ENCODE results near the gene SMAP2. TPM values are rescaled to one million over a fixed set of nuclear protein-coding genes. Genes with fewer than 3 reads are reported as not detected.
"Not testable (repeated sequence)": the region's sequence is repeated elsewhere in the genome, so short reads cannot be mapped to it uniquely, and the experiment has no call there.

SMAP2 gene
- 100 to 1,000 TPM; 172 to 173 TPM for total RNA-seq

DNA sequence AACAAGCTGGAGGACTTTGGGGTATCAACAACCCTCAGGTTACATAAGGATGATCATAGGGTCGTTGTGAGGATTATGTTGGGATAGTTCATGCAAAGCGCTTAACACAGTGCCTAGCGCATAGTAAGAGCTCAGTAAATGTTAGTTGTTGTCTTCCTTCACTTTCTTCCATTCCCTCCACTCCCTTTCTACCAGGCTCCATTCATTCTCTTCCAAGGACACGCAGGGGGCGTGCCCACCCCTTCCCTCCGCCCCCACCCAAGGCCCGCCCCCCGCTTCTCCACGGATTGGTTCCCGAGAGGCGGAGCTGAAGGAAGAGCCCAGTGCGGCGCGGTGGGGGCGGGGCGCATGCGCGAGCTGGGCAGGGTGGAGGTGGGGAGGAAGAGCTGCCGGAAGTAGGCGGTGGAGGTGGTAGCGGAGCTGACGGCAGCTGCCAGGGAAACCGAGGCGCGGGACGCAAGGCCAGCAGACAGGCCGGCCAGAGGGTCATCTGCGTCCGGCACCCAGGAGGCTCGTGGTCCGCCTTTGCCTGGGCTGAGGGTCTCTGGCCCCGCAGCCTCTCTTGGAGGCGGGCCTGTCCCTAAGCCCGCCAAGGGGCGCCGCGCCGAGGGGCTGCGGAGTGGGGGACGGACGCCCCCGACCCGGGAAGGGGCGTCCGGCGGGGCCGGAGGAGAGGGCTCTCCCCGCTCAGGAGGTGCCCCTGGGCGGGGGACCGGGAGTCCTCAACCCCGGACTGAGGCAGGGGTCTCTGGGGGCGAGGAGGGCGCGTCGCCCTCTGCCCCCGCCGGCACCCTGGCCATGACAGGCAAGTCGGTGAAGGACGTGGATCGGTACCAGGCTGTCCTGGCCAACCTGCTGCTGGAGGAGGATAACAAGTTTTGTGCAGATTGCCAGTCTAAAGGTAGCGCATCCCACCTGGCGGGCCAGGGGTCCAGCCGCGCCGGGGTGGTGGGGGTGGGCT, at the start of gene SMAP2:
Gene SMAP2 (plus strand): TSS at position 405 of the 961 bp plus-strand sequence. CDS start 394 bp downstream, at position 799.
- peaks cover 33% of the 10 kb centered on the region for H3K36me3 Mint-ChIP-seq (ENCODE audit: low read depth)
- H3K27me3 Mint-ChIP-seq, result no peaks in the 10 kb centered on the region
- ChIA-PET POLR2A (interaction anchor here (0.7 to 22.0 kb wide), 27 partner anchors 10 to 489 kb away, joined by 3 to 997 read pairs (median 4); partner anchors contain the start of genes CAP1, CITED4, NFYC and RLF), CTCF (interaction anchor here (0.7 to 4.4 kb wide), 17 partner anchors 11 to 230 kb away, joined by 3 to 48 read pairs (median 4); no protein-coding TSS in a partner anchor)
- peak within 1 kb of the TSS; percentile 99 for H3K27ac Mint-ChIP-seq
- peak within 1 kb of the TSS; percentile 99 for H3K4me3 Mint-ChIP-seq
- H3K9me3 Mint-ChIP-seq, result no peaks in the 10 kb centered on the region
- peak; percentile 96 for DNase-seq
- H3K4me1 Mint-ChIP-seq, result peaks cover 49% of the 10 kb centered on the region

- DNase-seq; POLR2A ChIA-PET; H3K27me3 Mint-ChIP-seq; H3K4me3 Mint-ChIP-seq; H3K36me3 Mint-ChIP-seq (ENCODE audit: low read depth); H3K4me1 Mint-ChIP-seq; H3K27ac Mint-ChIP-seq; H3K9me3 Mint-ChIP-seq: not testable (repeated sequence)
- CTCF ChIA-PET, result interaction anchor here (1.2 kb wide), 1 partner anchor 178 kb away, joined by 3 read pairs; no protein-coding TSS in a partner anchor
Measured at GRCh38 chr1:40331403-40331802, 42.1 kb upstream of the SMAP2 start.

DNA sequence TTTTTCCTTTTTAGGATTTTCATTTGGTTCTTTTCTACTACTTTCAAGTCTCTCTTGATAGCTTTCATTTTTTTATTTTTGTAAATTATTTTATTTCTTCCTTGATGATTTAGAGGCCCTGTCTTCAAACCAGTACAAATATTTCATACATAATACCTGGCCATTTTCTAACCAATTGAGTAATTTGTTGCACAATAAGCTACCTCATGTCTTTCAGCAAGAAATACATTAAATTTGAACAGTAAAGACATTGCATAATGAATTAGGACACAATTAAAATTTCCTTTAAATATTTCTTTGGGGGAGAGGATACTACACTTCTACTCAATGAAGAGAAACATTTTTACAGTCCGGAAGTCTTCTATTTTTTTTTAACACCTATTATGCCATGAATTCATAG, 40.8 kb upstream of the SMAP2 start:
- DNase-seq, result no peak
- Mint-ChIP-seq H3K27ac (no peak overlapping the region), H3K4me3 (no peak overlapping the region), H3K27me3 (peaks cover 2% of the 10 kb centered on the region), H3K36me3 (ENCODE audit: low read depth) (no peaks in the 10 kb centered on the region), H3K4me1 (no peaks in the 10 kb centered on the region), H3K9me3 (no peaks in the 10 kb centered on the region)
- ChIA-PET POLR2A (interaction anchor here (0.6 kb wide), 2 partner anchors 178 to 666 kb away, joined by 3 read pairs; no protein-coding TSS in a partner anchor), CTCF (interaction anchor here (1.0 to 1.5 kb wide), 3 partner anchors 14 to 177 kb away, joined by 3 to 4 read pairs (median 3); no protein-coding TSS in a partner anchor)

DNA sequence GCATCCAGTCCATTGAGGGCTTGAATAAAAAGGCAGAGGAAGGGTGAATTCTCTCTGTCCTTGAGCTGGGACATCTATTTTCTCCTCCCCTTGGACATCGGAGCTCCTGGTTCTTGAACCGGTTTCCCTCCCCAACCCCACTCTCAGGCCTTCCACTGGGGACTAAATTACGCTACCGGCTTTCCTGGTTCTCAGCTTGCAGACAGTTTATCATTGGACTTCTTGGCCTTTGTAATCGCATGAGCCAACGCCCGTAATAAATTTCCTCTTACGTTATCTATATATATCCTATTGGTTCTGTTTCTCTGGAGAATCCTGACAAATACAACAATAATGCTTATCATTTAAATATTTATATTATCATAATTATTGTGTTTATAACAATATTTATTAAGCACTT, 36.1 kb upstream of the SMAP2 start:
- Mint-ChIP-seq H3K4me3 (no peak overlapping the region), H3K4me1 (peaks cover 39% of the 10 kb centered on the region), H3K9me3 (no peaks in the 10 kb centered on the region), H3K27ac (no peak overlapping the region), H3K27me3 (no peaks in the 10 kb centered on the region), H3K36me3 (ENCODE audit: low read depth) (no peaks in the 10 kb centered on the region)
- no peak for DNase-seq
- POLR2A ChIA-PET, result interaction anchor here (1.2 to 4.0 kb wide), 6 partner anchors 14 to 259 kb away, joined by 3 to 23 read pairs (median 10); partner anchors contain the start of genes COL9A2 and SMAP2
- CTCF ChIA-PET, result interaction anchor here (1.0 to 11.6 kb wide), 22 partner anchors 14 to 417 kb away, joined by 3 to 217 read pairs (median 12); partner anchors contain the start of genes COL9A2 and SMAP2

- peaks cover 49% of the 10 kb centered on the region for H3K4me1 Mint-ChIP-seq
- DNase-seq, result peak; percentile 92
- peak overlapping the region; percentile 17 for H3K4me3 Mint-ChIP-seq
- ChIA-PET CTCF (interaction anchor here (0.6 to 11.6 kb wide), 62 partner anchors 10 to 502 kb away, joined by 3 to 217 read pairs (median 5); partner anchors contain the start of genes COL9A2, RLF, SMAP2 and ZFP69B), POLR2A (interaction anchor here (0.7 to 7.5 kb wide), 17 partner anchors 9 to 264 kb away, joined by 3 to 96 read pairs (median 4); partner anchors contain the start of genes COL9A2, SMAP2 and ZNF684)
- H3K36me3 Mint-ChIP-seq (ENCODE audit: low read depth), result no peaks in the 10 kb centered on the region
- no peaks in the 10 kb centered on the region for H3K27me3 Mint-ChIP-seq
- no peaks in the 10 kb centered on the region for H3K9me3 Mint-ChIP-seq
- peak overlapping the region; percentile 24 for H3K27ac Mint-ChIP-seq
Measured at GRCh38 chr1:40338745-40339419, 34.6 kb upstream of the SMAP2 start.

GRCh38 chr1:40339420-40340323, 33.9 kb upstream of the SMAP2 start:
- Mint-ChIP-seq H3K27me3 (no peaks in the 10 kb centered on the region), H3K36me3 (ENCODE audit: low read depth) (no peaks in the 10 kb centered on the region), H3K27ac (peak overlapping the region; percentile 8), H3K9me3 (no peaks in the 10 kb centered on the region), H3K4me1 (peaks cover 57% of the 10 kb centered on the region), H3K4me3 (no peak overlapping the region)
- CTCF ChIA-PET, result interaction anchor here (0.6 to 11.6 kb wide), 52 partner anchors 9 to 383 kb away, joined by 3 to 217 read pairs (median 5); partner anchors contain the start of genes COL9A2, RLF, SMAP2 and ZFP69B
- POLR2A ChIA-PET, result interaction anchor here (0.7 to 7.5 kb wide), 14 partner anchors 8 to 264 kb away, joined by 3 to 96 read pairs (median 5); partner anchors contain the start of genes COL9A2 and SMAP2
- DNase-seq, result no peak

GRCh38 chr1:40341491-40342380, 31.8 kb upstream of the SMAP2 start:
- Mint-ChIP-seq H3K4me1 (peaks cover 63% of the 10 kb centered on the region), H3K27ac (peak overlapping the region; percentile 86), H3K36me3 (ENCODE audit: low read depth) (no peaks in the 10 kb centered on the region), H3K9me3 (no peaks in the 10 kb centered on the region), H3K27me3 (no peaks in the 10 kb centered on the region), H3K4me3 (peak overlapping the region; percentile 15)
- CTCF ChIA-PET, result interaction anchor here (0.7 to 11.6 kb wide), 14 partner anchors 14 to 264 kb away, joined by 3 to 217 read pairs (median 6); partner anchors contain the start of gene SMAP2
- DNase-seq, result peak; percentile 24
- POLR2A ChIA-PET, result interaction anchor here (0.7 to 7.5 kb wide), 21 partner anchors 25 to 307 kb away, joined by 3 to 96 read pairs (median 3); partner anchors contain the start of genes CAP1, RLF, SMAP2 and ZFP69B

DNA sequence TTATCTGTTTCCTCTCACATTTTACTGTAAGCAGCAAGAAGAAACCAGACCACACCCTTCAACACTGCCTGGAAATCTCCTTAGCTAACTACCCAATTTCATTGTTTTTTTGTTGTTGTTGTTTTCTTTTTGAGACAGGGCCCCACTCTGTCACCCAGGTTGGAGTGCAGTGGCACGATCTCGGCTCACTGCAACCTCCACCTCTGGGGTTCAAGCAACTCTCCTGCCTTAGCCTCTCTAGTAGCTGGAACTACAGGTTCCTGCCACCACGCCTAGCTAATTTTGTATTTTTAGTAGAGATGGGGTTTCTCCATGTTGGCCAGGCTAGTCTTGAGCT, 31.2 kb upstream of the SMAP2 start:
- H3K9me3 Mint-ChIP-seq; DNase-seq; H3K36me3 Mint-ChIP-seq (ENCODE audit: low read depth); H3K27me3 Mint-ChIP-seq: not testable (repeated sequence)
- POLR2A ChIA-PET, result interaction anchor here (0.8 to 7.5 kb wide), 9 partner anchors 26 to 189 kb away, joined by 3 to 96 read pairs (median 3); partner anchors contain the start of genes RLF and SMAP2
- H3K4me1 Mint-ChIP-seq, result peaks cover 63% of the 10 kb centered on the region
- CTCF ChIA-PET, result interaction anchor here (0.8 to 11.6 kb wide), 10 partner anchors 14 to 265 kb away, joined by 3 to 217 read pairs (median 10); partner anchors contain the start of gene SMAP2
- H3K27ac Mint-ChIP-seq, result peak overlapping the region; percentile 86
- H3K4me3 Mint-ChIP-seq, result peak overlapping the region; percentile 15

- DNase-seq, result peak; percentile 24
- H3K4me1 Mint-ChIP-seq, result peaks cover 52% of the 10 kb centered on the region
Measured at GRCh38 chr1:40344597-40344996, 28.9 kb upstream of the SMAP2 start.

GRCh38 chr1:40350391-40350790, 23.1 kb upstream of the SMAP2 start:
- no peak for DNase-seq
- no peak overlapping the region for H3K27ac Mint-ChIP-seq
- H3K9me3 Mint-ChIP-seq, result no peaks in the 10 kb centered on the region
- POLR2A ChIA-PET, result no interaction called here
- peaks cover under 1% of the 10 kb centered on the region for H3K4me1 Mint-ChIP-seq
- no peak overlapping the region for H3K4me3 Mint-ChIP-seq
- no peaks in the 10 kb centered on the region for H3K36me3 Mint-ChIP-seq (ENCODE audit: low read depth)
- no peaks in the 10 kb centered on the region for H3K27me3 Mint-ChIP-seq
- CTCF ChIA-PET, result no interaction called here

More at GRCh38 chr1:40344597-40344996, 28.9 kb upstream of the SMAP2 start:
- peak overlapping the region; percentile 7 for H3K4me3 Mint-ChIP-seq
- ChIA-PET POLR2A (interaction anchor here (0.9 to 7.5 kb wide), 5 partner anchors 29 to 164 kb away, joined by 3 to 96 read pairs (median 4); partner anchors contain the start of genes EXO5 and SMAP2), CTCF (interaction anchor here (0.7 to 11.6 kb wide), 9 partner anchors 27 to 327 kb away, joined by 3 to 154 read pairs (median 3); no protein-coding TSS in a partner anchor)
- no peaks in the 10 kb centered on the region for H3K9me3 Mint-ChIP-seq
- H3K27ac Mint-ChIP-seq, result peak overlapping the region; percentile 52
- no peaks in the 10 kb centered on the region for H3K36me3 Mint-ChIP-seq (ENCODE audit: low read depth)
- H3K27me3 Mint-ChIP-seq, result no peaks in the 10 kb centered on the region
